H1 (cell line): ENCODE results near the gene COL26A1. TPM values are rescaled to one million over a fixed set of nuclear protein-coding genes. Genes with fewer than 3 reads are reported as not detected.

Experiments used
- CHD2 ChIP-seq: IDR thresholded peaks from 2 replicates; pipeline ENCODE4 v1.6.1; 2012; ENCODE audit warnings: low read length, improper control_type of control experiment
- KDM4A ChIP-seq: IDR thresholded peaks from one replicate; pipeline ENCODE4 v1.7.1; 2012; ENCODE audit warnings: low read depth, mild to moderate bottlenecking, moderate library complexity, low read length, inconsistent platforms; ENCODE audit not compliant: severe bottlenecking
- KDM5A ChIP-seq: fragments of 200-600 bp; IDR thresholded peaks from 2 replicates; pipeline ENCODE4 v1.7.1; 2012; ENCODE audit warnings: mild to moderate bottlenecking, low read length, inconsistent platforms, mixed read lengths
- RXRA ChIP-seq: IDR thresholded peaks from 2 replicates; pipeline ENCODE4 v1.6.1; 2011; ENCODE audit warnings: low read depth, mild to moderate bottlenecking, low read length, moderate library complexity; ENCODE audit not compliant: insufficient read depth
- polyA plus RNA-seq, 7 experiments: library from polyadenylated mRNA; depleted of rRNA in 3 of 7; stranded (reverse) in 5 of 7; unstranded in 2 of 7; fragments of >200 nt in 5 of 7; fragments of 200-250 nt in 2 of 7; gene quantifications; 1 replicate in 5 of 7; 2 replicates in 1 of 7; 4 replicates in 1 of 7; pipeline versions ENCODE4 v1.2.1 to v1.2.3, GENCODE V29; 2011 to 2013; ENCODE audit warnings: missing spikeins in 2 of 7, mixed read lengths in 2 of 7
- total RNA-seq: library from RNA; stranded (reverse); fragmentation: NEBNext Ultra II Directional; extraction: Animal tissue kit (Norgen Biotek cat#: 25700); gene quantifications from 2 replicates; pipeline ENCODE4 v1.2.1, GENCODE V29; 2021

Gene COL26A1
- total and polyA plus RNA-seq, 2 of the 8 experiments (the other 6 are each of a cell fraction or from before 2014, with no cell fraction given), result 51.1 to 68.8 TPM

- TF ChIP-seq CHD2 (no peak), RXRA (no peak), KDM4A (no peak), KDM5A (no peak)
Observed at GRCh38 chr7:101315336-101315735, 47.3 kb upstream of the COL26A1 start (continued).
